Activated effector memory CD4-positive, alpha-beta T cell treated with Interleukin-2 at 50 U/mL for 16 hours (primary cell): ENCODE measurements around the gene SNX8.
"Not testable (repeated sequence)": the region's sequence is repeated elsewhere in the genome, so short reads cannot be mapped to it uniquely, and the experiment has no call there.

ENCODE experiments used
- DNase-seq: peaks from one replicate; pipeline ENCODE4 v3.0.0-alpha.2; 2020

Gene SNX8

DNA sequence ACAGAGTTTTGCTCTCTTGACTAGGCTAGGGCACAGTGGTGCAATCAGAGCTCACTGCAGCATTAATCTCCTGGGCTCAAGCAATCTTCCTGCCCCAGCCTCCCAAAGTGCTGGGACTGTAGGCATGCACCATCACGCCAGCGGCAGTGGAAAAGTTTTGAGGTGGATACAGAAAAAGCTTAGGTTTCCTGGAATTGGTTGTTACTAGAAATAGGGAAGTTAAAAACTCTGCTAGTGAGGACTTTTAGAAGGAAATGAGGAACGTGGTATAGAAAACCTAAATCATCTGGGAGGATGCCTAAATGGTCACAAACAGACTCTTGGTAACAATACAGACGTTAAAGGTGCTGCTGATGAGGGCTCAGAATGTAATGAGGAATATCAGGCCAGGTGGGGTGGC lies 10.9 kb upstream of the SNX8 start:
- DNase-seq: no peak

DNA sequence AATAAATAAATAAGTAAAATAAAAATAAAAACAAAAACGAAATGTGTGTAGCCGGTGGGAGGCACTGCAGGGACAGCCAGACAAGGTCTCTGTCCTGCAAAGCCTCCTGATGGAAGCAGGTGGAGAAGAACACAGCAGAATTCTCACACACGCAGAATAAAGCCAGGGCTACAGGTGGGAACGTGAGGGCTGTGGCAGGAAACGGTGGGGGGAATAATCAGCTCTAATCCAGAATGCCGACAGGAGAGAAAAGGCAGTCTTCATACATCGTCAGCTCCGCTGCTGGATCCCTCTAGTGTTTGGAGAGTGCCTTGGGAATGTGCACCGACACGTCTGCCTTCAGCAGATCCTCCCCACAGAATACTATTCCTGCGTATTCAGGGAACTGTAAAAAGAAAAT lies 6.8 kb upstream of the SNX8 start:
- DNase-seq: no peak

- no peak for DNase-seq
Measured at GRCh38 chr7:2317556-2318293, 3.5 kb upstream of the SNX8 start.

- DNase-seq: no peak
Measured at GRCh38 chr7:2316578-2316977, 2.3 kb upstream of the SNX8 start.

- DNase-seq: no peak
Measured at GRCh38 chr7:2315787-2316186, 1.5 kb upstream of the SNX8 start.

- not testable (repeated sequence) for DNase-seq
Measured at GRCh38 chr7:2314956-2315530, 802 bp upstream of the SNX8 start.

GRCh38 chr7:2313450-2314208 lies 612 bp downstream of the SNX8 start:
- no peak for DNase-seq

DNA sequence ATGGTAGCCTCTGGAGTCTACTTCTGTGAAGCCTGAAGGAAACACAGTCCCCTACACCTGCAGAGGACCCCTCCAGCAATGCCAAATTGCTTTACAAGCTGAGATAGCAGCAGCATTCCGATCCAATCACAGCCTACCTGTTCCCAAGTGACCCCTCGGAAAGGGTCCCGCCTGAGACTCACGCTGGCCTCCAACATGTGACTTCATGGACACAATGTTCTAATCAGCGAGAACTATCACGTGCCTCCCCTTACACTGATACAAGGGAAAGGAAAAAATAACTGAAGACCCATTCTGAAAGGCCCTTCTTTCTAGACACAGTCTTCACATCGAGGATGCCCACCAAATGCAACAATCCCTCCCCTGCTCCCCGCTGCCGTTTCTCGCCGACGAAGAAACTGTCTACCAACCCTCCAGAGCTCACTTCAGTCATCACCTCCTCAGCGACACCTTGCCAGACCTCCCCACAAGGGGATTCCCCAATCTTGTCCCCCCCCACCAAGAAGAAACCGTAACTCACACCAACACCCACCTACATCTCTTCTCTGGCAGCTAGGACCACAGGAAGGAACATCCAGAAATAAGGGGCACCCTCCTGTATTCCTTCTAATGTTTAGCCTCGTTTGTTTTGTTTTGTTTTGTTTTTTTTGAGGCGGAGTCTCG lies 1.8 kb downstream of the SNX8 start:
- no peak for DNase-seq

GRCh38 chr7:2309889-2310331 lies 4.3 kb downstream of the SNX8 start:
- no peak for DNase-seq

DNA sequence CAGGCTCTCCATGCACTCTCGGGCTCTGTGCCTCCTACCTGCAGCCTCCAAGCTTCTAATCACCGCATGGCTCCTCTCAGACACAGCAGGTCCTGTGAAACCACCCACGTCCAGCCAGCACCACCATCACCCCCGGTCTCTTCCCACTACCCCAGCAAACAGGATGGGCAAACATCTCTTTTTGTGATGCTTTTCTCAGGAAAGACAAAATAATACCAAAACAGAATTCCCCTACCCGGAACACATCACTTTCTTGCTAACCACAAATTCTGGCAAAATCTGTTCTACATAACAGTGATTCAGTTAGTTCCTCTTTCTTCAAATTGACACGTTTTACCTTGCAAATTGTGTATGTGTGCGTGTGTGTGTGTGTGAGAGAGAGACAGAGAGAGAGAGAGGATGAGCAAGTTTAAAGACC lies 6.5 kb downstream of the SNX8 start:
- DNase-seq: no peak

DNA sequence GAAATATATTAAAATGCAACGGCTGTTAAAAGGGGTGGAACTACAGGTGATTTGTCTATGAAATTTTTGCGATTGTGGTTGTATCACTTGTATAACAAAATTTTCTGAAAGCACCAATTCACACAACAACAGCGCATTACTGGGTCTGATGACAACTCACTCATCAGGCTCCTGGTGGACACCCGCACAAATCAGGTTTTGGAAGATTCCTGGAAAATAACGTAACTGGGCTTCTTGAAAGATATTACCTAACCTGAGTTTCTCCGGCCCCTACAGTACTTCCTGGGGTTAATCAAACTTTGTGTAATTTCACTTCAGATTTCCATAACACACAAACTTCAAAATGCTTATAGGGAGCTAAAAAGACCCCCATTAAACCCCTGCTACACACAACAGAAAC lies 7.6 kb downstream of the SNX8 start:
- DNase-seq: no peak

- DNase-seq: not testable (repeated sequence)
Measured at GRCh38 chr7:2305258-2305657, 9.0 kb downstream of the SNX8 start.

- DNase-seq: not testable (repeated sequence)
Measured at GRCh38 chr7:2303520-2303919, 10.7 kb downstream of the SNX8 start.

- not testable (repeated sequence) for DNase-seq
Measured at GRCh38 chr7:2302743-2303397, 11.4 kb downstream of the SNX8 start.

DNA sequence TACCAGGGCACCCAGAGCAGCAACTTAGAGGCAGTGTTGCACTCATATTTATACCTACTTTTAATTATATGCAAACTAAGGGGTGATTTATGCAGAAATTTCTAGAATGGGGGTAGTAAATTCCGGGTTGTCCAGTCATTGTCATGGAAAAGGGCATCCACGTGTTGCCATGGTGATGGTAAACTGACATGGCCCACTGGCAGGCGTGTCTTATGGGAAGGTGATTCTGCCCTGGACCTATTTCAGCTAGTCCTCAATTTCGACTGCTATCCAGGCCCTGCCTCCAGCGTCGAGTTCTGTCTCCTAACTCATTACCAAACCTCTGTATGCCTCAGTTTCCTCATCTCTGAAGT lies 12.8 kb downstream of the SNX8 start:
- no peak for DNase-seq

GRCh38 chr7:2299870-2300512 lies 14.2 kb downstream of the SNX8 start:
- DNase-seq: no peak

DNA sequence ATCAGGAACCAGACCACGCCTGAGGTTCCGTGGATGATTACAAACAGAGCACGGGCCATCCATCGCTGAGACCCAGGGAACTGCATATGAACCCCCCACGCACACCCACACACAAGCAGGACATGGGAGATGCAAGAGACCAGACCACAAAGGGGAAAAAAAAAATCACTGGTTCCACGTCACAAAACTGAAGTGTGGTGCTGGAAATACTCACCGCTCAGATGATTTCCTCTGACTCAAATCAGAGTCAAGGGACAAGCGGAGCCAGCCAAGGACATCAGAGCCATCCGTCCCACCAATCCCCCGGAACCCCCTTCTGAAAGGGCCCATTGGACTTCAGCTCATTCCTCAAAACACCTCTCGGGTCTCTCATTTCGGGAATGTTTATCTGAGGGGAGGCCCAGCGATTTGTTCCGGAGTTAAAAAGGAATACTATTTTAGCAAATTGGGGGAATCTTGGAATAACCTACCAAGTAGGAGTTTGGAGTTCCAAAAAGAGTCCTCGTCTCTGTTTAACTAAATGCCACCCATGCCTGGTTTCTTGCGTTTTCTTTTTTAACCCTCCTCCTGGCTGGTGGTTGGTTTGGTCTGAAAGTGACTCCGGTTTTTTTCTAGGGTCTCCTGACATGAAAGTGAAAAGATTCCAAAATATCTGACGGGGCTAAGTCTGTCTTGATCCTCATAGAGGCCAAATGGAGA lies 15.0 kb downstream of the SNX8 start:
- no peak for DNase-seq

GRCh38 chr7:2296832-2297231 lies 17.4 kb downstream of the SNX8 start:
- DNase-seq: no peak

DNA sequence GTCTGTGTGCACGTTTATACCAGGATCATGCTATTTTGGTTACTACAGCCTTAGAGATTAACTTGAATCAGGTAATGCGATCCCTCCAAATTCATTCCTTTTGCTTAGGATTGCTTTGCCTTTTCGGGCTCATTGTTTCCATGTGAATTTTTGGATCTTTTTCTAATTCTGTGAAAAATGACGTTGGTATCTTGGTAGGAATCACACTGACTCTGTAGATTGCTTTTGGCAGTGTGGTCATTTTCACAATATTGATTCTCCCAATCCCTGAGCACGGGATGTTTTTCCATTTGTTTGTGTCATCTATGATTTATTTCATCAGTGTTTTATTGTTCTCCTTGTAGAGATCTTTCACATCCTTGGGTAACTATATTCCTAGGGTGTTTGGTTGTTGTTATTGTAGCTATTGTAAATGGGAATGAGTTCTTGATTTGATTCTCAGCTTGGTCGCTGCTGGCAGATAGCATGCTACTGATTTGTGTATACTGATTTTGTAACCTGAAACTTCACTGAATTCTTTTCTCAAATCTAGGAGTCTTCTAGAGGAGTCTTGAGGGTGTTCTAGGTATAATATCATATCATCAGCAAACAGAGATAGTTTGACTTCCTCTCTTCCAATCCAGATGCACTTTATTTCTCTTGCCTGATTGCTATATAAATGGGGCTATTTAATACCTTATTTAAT lies 18.2 kb downstream of the SNX8 start:
- no peak for DNase-seq

DNA sequence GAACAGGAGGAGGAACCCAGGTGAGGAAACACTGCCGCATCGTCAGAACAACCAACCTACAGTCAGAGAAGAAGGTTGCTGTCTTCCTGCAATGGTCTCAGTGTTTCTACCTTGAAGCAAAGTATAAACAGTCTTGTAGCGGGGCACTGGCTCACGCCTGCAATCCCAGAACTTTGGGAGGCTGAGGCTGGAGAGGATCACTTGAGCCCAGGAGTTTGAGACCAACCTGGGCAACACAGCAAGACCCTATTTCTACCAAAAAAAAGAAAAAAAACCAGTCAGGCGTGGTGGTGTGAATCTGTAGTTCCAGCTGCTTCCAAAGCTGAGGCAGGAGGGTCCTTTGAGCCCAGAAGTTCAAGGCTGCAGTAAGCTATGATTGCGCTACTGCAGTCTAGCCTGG lies 23.4 kb downstream of the SNX8 start:
- DNase-seq: no peak

- no peak for DNase-seq
Measured at GRCh38 chr7:2289621-2290020, 24.6 kb downstream of the SNX8 start.
